CD4-positive, CD25-positive, alpha-beta regulatory T cell (primary cell): ENCODE results near the gene SF3A2. TPM values are rescaled to one million over a fixed set of nuclear protein-coding genes. Genes with fewer than 3 reads are reported as not detected.

Source experiments
- ATAC-seq, 2 donors: fragments of 150-1000 bp; cut with Tn5 transposase; one replicate each; pipeline ENCODE4 v1.10.0; 2021; ENCODE audit warnings: low read depth in 2 of 2, moderate number of reproducible peaks in 2 of 2, moderate library complexity in 1 of 2
- DNase-seq, 3 donors: peaks; one replicate each; pipeline versions ENCODE4 v3.0.0 to v3.0.0-alpha.2; 2012 to 2022; ENCODE audit warnings: mixed read lengths in 1 of 3
- H3K27ac ChIP-seq: one replicate; pipeline ENCODE4 v1.7.0; 2013; ENCODE audit warnings: mild to moderate bottlenecking, low read length; ENCODE audit not compliant: insufficient read depth, poor library complexity, severe bottlenecking
- H3K27me3 ChIP-seq: one replicate; pipeline ENCODE4 v1.7.0; 2013; ENCODE audit warnings: low read length; ENCODE audit not compliant: control insufficient read depth, insufficient read depth
- H3K36me3 ChIP-seq: one replicate; pipeline ENCODE4 v1.7.0; 2013; ENCODE audit warnings: mild to moderate bottlenecking, low read length, moderate library complexity; ENCODE audit not compliant: control insufficient read depth, insufficient read depth
- H3K4me1 ChIP-seq: 2 replicates; pipeline ENCODE4 v1.7.0; 2013; ENCODE audit warnings: mild to moderate bottlenecking, low read length; ENCODE audit not compliant: insufficient read depth, control insufficient read depth, poor library complexity, severe bottlenecking
- H3K4me3 ChIP-seq: one replicate; pipeline ENCODE4 v1.7.0; 2013; ENCODE audit warnings: low read depth, mild to moderate bottlenecking, low read length, moderate library complexity
- H3K9me3 ChIP-seq, 2 experiments: 1 replicate in 1 of 2; 2 replicates in 1 of 2; pipeline ENCODE4 v1.7.0; 2013; ENCODE audit warnings: low read length in 2 of 2, mild to moderate bottlenecking in 1 of 2, moderate library complexity in 1 of 2; ENCODE audit not compliant: control insufficient read depth in 2 of 2
- H3K27ac Mint-ChIP-seq, 3 donors: one replicate each; pipeline ENCODE4 v1.8.0; 2020 to 2022; ENCODE audit warnings: mild to moderate bottlenecking in 3 of 3, mixed read lengths in 3 of 3, moderate library complexity in 2 of 3
- H3K27me3 Mint-ChIP-seq: one replicate; pipeline ENCODE4 v1.8.0; 2022; ENCODE audit warnings: mild to moderate bottlenecking, mixed read lengths
- H3K36me3 Mint-ChIP-seq: one replicate; pipeline ENCODE4 v1.8.0; 2020; ENCODE audit warnings: mixed read lengths
- H3K4me1 Mint-ChIP-seq, 4 donors: one replicate each; pipeline ENCODE4 v1.8.0; 2020 to 2022; ENCODE audit warnings: mixed read lengths in 4 of 4, mild to moderate bottlenecking in 1 of 4
- H3K4me3 Mint-ChIP-seq, 4 donors: one replicate each; pipeline ENCODE4 v1.8.0; 2020 to 2022; ENCODE audit warnings: mild to moderate bottlenecking in 4 of 4, mixed read lengths in 4 of 4, moderate library complexity in 3 of 4
- H3K9me3 Mint-ChIP-seq, 7 donors: one replicate each; pipeline ENCODE4 v1.8.0; 2020 to 2022; ENCODE audit warnings: mixed read lengths in 7 of 7, mild to moderate bottlenecking in 3 of 7, moderate library complexity in 2 of 7
- polyA plus RNA-seq, 4 donors: library from polyadenylated mRNA; unstranded; fragments of 300-500 nt; fragmentation: Illumina TruSeq; gene quantifications; one replicate each; pipeline ENCODE4 v1.2.3, GENCODE V29; 2021
- total RNA-seq: library from RNA; stranded (reverse); gene quantifications from one replicate; pipeline ENCODE4 v1.2.3, GENCODE V29; 2022

Gene SF3A2
- total and polyA plus RNA-seq, 5 donors from 2014 or later = 13.5 to 146 (median 23.0) TPM

GRCh38 chr19:2217591-2217990 is 19.0 kb upstream of the SF3A2 start:
- DNase-seq (no peak), ATAC-seq (no peak)
- Mint-ChIP-seq H3K4me1 (peaks cover 0 to 11% (median under 1%) of the 10 kb centered on the region in 4 donors), H3K27ac (no peak overlapping the region), H3K27me3 (no peaks in the 10 kb centered on the region), H3K9me3 (no peaks in the 10 kb centered on the region), H3K36me3 (peaks cover 6% of the 10 kb centered on the region), H3K4me3 (no peak overlapping the region)
- no peaks in the 10 kb centered on the region for H3K9me3 ChIP-seq
- no peak overlapping the region for H3K27ac ChIP-seq
- no peaks in the 10 kb centered on the region for H3K4me1 ChIP-seq
- no peak overlapping the region for H3K4me3 ChIP-seq
- peaks cover 16% of the 10 kb centered on the region for H3K36me3 ChIP-seq
- H3K27me3 ChIP-seq = no peaks in the 10 kb centered on the region

GRCh38 chr19:2219726-2220125 is 16.9 kb upstream of the SF3A2 start:
- Mint-ChIP-seq H3K27me3 (no peaks in the 10 kb centered on the region), H3K36me3 (peaks cover 9% of the 10 kb centered on the region), H3K27ac (no peak overlapping the region), H3K4me1 (peaks cover 0 to 9% (median 0%) of the 10 kb centered on the region in 4 donors), H3K4me3 (no peak overlapping the region), H3K9me3 (peaks cover 0 to 2% (median 0%) of the 10 kb centered on the region in 7 donors)
- no peak for DNase-seq
- Histone ChIP-seq H3K4me1 (no peaks in the 10 kb centered on the region), H3K36me3 (peaks cover 16% of the 10 kb centered on the region), H3K9me3 (no peaks in the 10 kb centered on the region), H3K27ac (no peak overlapping the region), H3K27me3 (no peaks in the 10 kb centered on the region), H3K4me3 (no peak overlapping the region)
- no peak for ATAC-seq

- DNase-seq = no peak
- Mint-ChIP-seq H3K27ac (no peak overlapping the region), H3K36me3 (peaks cover 10% of the 10 kb centered on the region), H3K27me3 (no peaks in the 10 kb centered on the region), H3K9me3 (peaks cover 0 to 2% (median 0%) of the 10 kb centered on the region in 7 donors), H3K4me3 (no peak overlapping the region), H3K4me1 (no peaks in the 10 kb centered on the region)
- no peaks in the 10 kb centered on the region for H3K4me1 ChIP-seq
- peaks cover 16% of the 10 kb centered on the region for H3K36me3 ChIP-seq
- no peak overlapping the region for H3K27ac ChIP-seq
- H3K4me3 ChIP-seq = no peak overlapping the region
- ATAC-seq = no peak
- H3K27me3 ChIP-seq = no peaks in the 10 kb centered on the region
- no peaks in the 10 kb centered on the region for H3K9me3 ChIP-seq
Measured at GRCh38 chr19:2221250-2221831, 15.3 kb upstream of the SF3A2 start.

GRCh38 chr19:2221918-2222317 is 14.7 kb upstream of the SF3A2 start:
- no peaks in the 10 kb centered on the region for H3K9me3 ChIP-seq
- peaks cover 0 to 2% (median 0%) of the 10 kb centered on the region in 7 donors for H3K9me3 Mint-ChIP-seq
- no peak overlapping the region for H3K4me3 ChIP-seq
- no peak for DNase-seq
- no peaks in the 10 kb centered on the region for H3K4me1 ChIP-seq
- H3K4me1 Mint-ChIP-seq = no peaks in the 10 kb centered on the region
- peaks cover 9% of the 10 kb centered on the region for H3K36me3 Mint-ChIP-seq
- peaks cover 16% of the 10 kb centered on the region for H3K36me3 ChIP-seq
- no peak overlapping the region for H3K27ac Mint-ChIP-seq
- H3K4me3 Mint-ChIP-seq = no peak overlapping the region
- ATAC-seq = no peak
- H3K27me3 Mint-ChIP-seq = no peaks in the 10 kb centered on the region
- no peaks in the 10 kb centered on the region for H3K27me3 ChIP-seq
- no peak overlapping the region for H3K27ac ChIP-seq

- DNase-seq (no peak), ATAC-seq (no peak)
- Histone ChIP-seq H3K27me3 (no peaks in the 10 kb centered on the region), H3K27ac (no peak overlapping the region), H3K9me3 (no peaks in the 10 kb centered on the region), H3K4me1 (no peaks in the 10 kb centered on the region), H3K4me3 (no peak overlapping the region), H3K36me3 (peaks cover 10% of the 10 kb centered on the region)
- Mint-ChIP-seq H3K9me3 (peaks cover 0 to 2% (median 0%) of the 10 kb centered on the region in 7 donors), H3K4me3 (no peak overlapping the region), H3K27me3 (no peaks in the 10 kb centered on the region), H3K36me3 (peaks cover 5% of the 10 kb centered on the region), H3K27ac (no peak overlapping the region), H3K4me1 (no peaks in the 10 kb centered on the region)
Measured at GRCh38 chr19:2223391-2223790, 13.2 kb upstream of the SF3A2 start.

GRCh38 chr19:2223959-2224358 is 12.7 kb upstream of the SF3A2 start:
- ATAC-seq (peak in 1 of 2 donors; percentile 29), DNase-seq (no peak)
- peaks cover 10% of the 10 kb centered on the region for H3K36me3 ChIP-seq
- Mint-ChIP-seq H3K36me3 (peaks cover 5% of the 10 kb centered on the region), H3K27ac (peak overlapping the region in 1 of 3 donors; percentile 9), H3K9me3 (peaks cover 0 to 2% (median 0%) of the 10 kb centered on the region in 7 donors), H3K27me3 (no peaks in the 10 kb centered on the region), H3K4me3 (no peak overlapping the region), H3K4me1 (no peaks in the 10 kb centered on the region)
- H3K4me3 ChIP-seq = no peak overlapping the region
- no peaks in the 10 kb centered on the region for H3K9me3 ChIP-seq
- H3K4me1 ChIP-seq = no peaks in the 10 kb centered on the region
- no peaks in the 10 kb centered on the region for H3K27me3 ChIP-seq
- no peak overlapping the region for H3K27ac ChIP-seq

GRCh38 chr19:2224754-2225349 is 11.8 kb upstream of the SF3A2 start:
- Histone ChIP-seq H3K9me3 (no peaks in the 10 kb centered on the region), H3K27me3 (no peaks in the 10 kb centered on the region), H3K4me1 (no peaks in the 10 kb centered on the region), H3K4me3 (no peak overlapping the region), H3K27ac (no peak overlapping the region), H3K36me3 (peaks cover 10% of the 10 kb centered on the region)
- H3K27me3 Mint-ChIP-seq = no peaks in the 10 kb centered on the region
- H3K9me3 Mint-ChIP-seq = peaks cover 0 to 2% (median 0%) of the 10 kb centered on the region in 7 donors
- DNase-seq = no peak
- H3K27ac Mint-ChIP-seq = peak overlapping the region in 2 of 3 donors; percentile 67 to 71
- no peak for ATAC-seq
- H3K4me3 Mint-ChIP-seq = no peak overlapping the region
- H3K4me1 Mint-ChIP-seq = no peaks in the 10 kb centered on the region
- peaks cover 5% of the 10 kb centered on the region for H3K36me3 Mint-ChIP-seq
